Measurements from ENCODE around the gene KCNJ6.

DNA sequence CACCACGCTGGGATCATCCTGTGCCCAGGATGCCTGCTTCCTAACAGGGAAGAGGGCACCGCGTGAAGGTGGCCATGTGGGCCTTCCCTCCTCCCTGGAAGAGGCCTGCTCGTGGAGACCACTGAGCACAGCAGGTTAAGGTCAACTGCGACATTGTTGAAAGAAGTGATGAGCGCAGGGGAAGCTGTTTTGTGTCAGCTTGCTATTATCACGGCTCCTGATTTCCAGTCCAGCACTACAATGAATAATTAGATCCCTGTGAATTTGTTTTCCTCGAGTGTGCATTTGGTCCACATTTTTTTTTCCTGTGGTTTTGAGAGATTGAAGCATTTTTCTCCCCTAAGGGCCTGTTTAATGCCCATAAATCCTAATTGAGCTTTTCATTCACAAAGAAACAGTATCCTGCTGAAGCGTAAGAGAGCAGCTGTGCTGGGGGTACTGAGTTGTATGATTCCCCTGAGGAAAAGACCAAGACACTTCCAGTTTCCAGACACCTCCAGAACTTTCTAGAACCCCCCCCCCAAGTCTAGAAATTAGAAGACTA, 204.9 kb downstream of the KCNJ6 start:
- no peak for TF ChIP-seq TARDBP (IDR thresholded peaks at IDR 0.05)
- no peak for TF ChIP-seq SP1 (IDR thresholded peaks at IDR 0.05)
- TF ChIP-seq HDGF (IDR thresholded peaks at IDR 0.05; ENCODE audit: borderline replicate concordance) = no peak
- TF ChIP-seq, protein P1, sequence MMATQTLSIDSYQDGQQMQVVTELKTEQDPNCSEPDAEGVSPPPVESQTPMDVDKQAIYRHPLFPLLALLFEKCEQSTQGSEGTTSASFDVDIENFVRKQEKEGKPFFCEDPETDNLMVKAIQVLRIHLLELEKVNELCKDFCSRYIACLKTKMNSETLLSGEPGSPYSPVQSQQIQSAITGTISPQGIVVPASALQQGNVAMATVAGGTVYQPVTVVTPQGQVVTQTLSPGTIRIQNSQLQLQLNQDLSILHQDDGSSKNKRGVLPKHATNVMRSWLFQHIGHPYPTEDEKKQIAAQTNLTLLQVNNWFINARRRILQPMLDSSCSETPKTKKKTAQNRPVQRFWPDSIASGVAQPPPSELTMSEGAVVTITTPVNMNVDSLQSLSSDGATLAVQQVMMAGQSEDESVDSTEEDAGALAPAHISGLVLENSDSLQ (IDR thresholded peaks at IDR 0.05) = no peak
- TF ChIP-seq SUZ12 (IDR thresholded peaks at IDR 0.05) = no peak
- no peak for TF ChIP-seq FOXA1 (IDR thresholded peaks at IDR 0.05)
- no peak for TF ChIP-seq CTBP1 (IDR thresholded peaks at IDR 0.05; ENCODE audit: borderline replicate concordance)
- no peak for TF ChIP-seq FOXK2 (IDR thresholded peaks at IDR 0.05)
- TF ChIP-seq NFRKB (IDR thresholded peaks at IDR 0.05) = no peak
- no peak for TF ChIP-seq ZNF384 (IDR thresholded peaks at IDR 0.05)
- TF ChIP-seq ELF4 (IDR thresholded peaks at IDR 0.05) = no peak
- no peak for TF ChIP-seq ARNT (IDR thresholded peaks at IDR 0.05)

Data from HEK293T (cell line).